Measurements from ENCODE around the gene ATP2B1.

Gene ATP2B1

DNA sequence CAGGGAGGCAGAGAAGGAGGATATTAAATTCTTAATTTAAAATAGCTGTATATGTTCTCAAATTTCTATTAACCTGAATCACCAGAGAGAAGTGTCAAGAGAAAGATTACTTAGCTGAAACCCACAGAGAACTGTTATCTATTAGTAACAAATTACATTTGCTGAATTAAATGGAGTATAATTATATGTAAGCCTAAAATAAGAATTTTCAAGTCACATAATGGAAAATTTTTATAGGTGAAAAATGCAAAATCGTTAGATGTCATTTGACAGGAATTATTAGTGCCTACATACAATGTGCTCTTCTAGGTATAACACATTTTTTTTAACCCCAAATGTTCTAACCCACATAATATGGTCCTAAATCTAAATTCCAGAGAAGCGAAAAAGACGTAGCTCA, 4.1 kb upstream of the ATP2B1 start:
- H3K27ac ChIP-seq (ENCODE audit: low read depth, low read length), result no peak overlapping the region
- peaks cover 15% of the 10 kb centered on the region for H3K79me2 ChIP-seq (ENCODE audit: control insufficient read depth, insufficient read depth, low read length, poor library complexity)
- no peak overlapping the region for H3K18ac ChIP-seq (ENCODE audit: low read length)
- no peak overlapping the region for H3K4ac ChIP-seq (ENCODE audit: low read depth, low read length)
- no peak overlapping the region for H2AFZ ChIP-seq (ENCODE audit: insufficient read depth, low read length, poor library complexity)
- H3K23ac ChIP-seq (ENCODE audit: low read length), result no peak overlapping the region
- no peak overlapping the region for H4K91ac ChIP-seq (ENCODE audit: low read depth, low read length)
- H3K9me3 ChIP-seq (ENCODE audit: insufficient read depth, low read depth, low read length), result peaks cover 6% of the 10 kb centered on the region
- H4K12ac ChIP-seq (ENCODE audit: low read depth, low read length), result no peak overlapping the region
- no peak overlapping the region for H3K9ac ChIP-seq (ENCODE audit: low read length)
- H2BK120ac ChIP-seq (ENCODE audit: insufficient read depth, low read length, poor library complexity), result no peak overlapping the region
- DNase-seq, result no peak
- no peak overlapping the region for H2BK5ac ChIP-seq (ENCODE audit: low read depth, low read length, poor library complexity)
- no peaks in the 10 kb centered on the region for H3K4me1 ChIP-seq (ENCODE audit: control insufficient read depth in 1 of 2, insufficient read depth in 2 of 2, low read length in 2 of 2)
- peaks cover 0 to 2% of the 10 kb centered on the region in 2 experiments for H3K36me3 ChIP-seq (ENCODE audit: control insufficient read depth in 1 of 2, insufficient read depth in 2 of 2, low read length in 2 of 2)
- H3K27me3 ChIP-seq (ENCODE audit: insufficient read depth, low read length), result no peaks in the 10 kb centered on the region
- no peak overlapping the region for H3K4me3 ChIP-seq (ENCODE audit: low read depth, low read length)
- H2AK5ac ChIP-seq (ENCODE audit: low read length), result no peak overlapping the region
- H3K79me1 ChIP-seq (ENCODE audit: low read length), result peaks cover 17% of the 10 kb centered on the region
- H3K4me2 ChIP-seq (ENCODE audit: low read length), result no peak overlapping the region
- no peak overlapping the region for H3K14ac ChIP-seq (ENCODE audit: low read length)
- no peak overlapping the region for H2BK12ac ChIP-seq (ENCODE audit: low read length)
- no CpG with 5 or more reads among the region's 3 CpGs for WGBS (ENCODE audit: extremely low coverage, insufficient coverage, insufficient read length)
- H4K8ac ChIP-seq (ENCODE audit: low read depth, low read length), result no peak overlapping the region

DNA sequence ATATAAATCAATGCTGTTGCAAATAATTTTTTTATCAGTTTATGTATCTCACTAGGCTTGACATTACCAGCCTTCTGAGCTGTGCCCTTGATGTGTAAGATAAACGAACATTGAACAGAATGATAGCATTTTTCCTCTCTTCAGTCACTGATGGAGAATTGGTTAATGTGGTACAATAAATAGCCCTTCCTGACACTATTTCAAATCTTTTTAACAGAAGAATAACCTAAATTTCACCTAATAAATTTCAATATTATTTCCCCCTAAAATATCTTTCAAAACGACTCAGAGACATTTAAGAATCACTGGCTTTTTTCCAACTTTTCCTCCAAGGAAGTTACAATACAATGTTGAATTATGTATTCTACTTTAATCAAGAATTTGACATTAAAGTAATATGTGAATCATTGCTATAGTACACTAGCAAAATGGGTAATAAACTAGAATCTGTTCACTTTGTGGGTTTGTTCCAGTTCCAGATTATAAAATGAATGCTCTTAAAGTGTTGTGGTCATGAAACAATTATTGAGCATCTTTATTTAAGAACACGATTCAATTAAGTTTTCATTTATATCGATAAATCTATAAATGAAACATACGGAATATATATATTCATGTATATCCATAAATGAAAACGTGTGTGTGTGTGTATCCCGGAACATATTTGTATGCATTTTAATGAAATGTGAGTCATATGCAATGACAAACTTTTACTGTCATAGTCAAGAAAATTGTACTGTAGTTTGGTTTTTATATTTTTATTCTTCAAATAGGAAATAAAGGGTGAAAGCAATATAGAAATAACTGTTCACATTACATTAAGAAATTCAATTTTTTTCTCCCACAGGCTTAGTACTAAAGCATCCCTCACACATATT, 2.5 kb upstream of the ATP2B1 start:
- H3K36me3 ChIP-seq (ENCODE audit: control insufficient read depth in 1 of 2, insufficient read depth in 2 of 2, low read length in 2 of 2), result peaks cover 0 to 2% of the 10 kb centered on the region in 2 experiments
- peaks cover 25% of the 10 kb centered on the region for H3K79me1 ChIP-seq (ENCODE audit: low read length)
- H3K4me2 ChIP-seq (ENCODE audit: low read length), result peak overlapping the region; percentile 36
- H4K91ac ChIP-seq (ENCODE audit: low read depth, low read length), result no peak overlapping the region
- H2AFZ ChIP-seq (ENCODE audit: insufficient read depth, low read length, poor library complexity), result no peak overlapping the region
- H2AK5ac ChIP-seq (ENCODE audit: low read length), result no peak overlapping the region
- H2BK5ac ChIP-seq (ENCODE audit: low read depth, low read length, poor library complexity), result no peak overlapping the region
- no peak overlapping the region for H3K27ac ChIP-seq (ENCODE audit: low read depth, low read length)
- H3K9ac ChIP-seq (ENCODE audit: low read length), result no peak overlapping the region
- H3K18ac ChIP-seq (ENCODE audit: low read length), result no peak overlapping the region
- H3K4me1 ChIP-seq (ENCODE audit: control insufficient read depth in 1 of 2, insufficient read depth in 2 of 2, low read length in 2 of 2), result no peaks in the 10 kb centered on the region
- no peak for DNase-seq
- no peak overlapping the region for H3K4ac ChIP-seq (ENCODE audit: low read depth, low read length)
- peaks cover 6% of the 10 kb centered on the region for H3K9me3 ChIP-seq (ENCODE audit: insufficient read depth, low read depth, low read length)
- H3K4me3 ChIP-seq (ENCODE audit: low read depth, low read length), result no peak overlapping the region
- H3K23ac ChIP-seq (ENCODE audit: low read length), result no peak overlapping the region
- H3K14ac ChIP-seq (ENCODE audit: low read length), result no peak overlapping the region
- no peak overlapping the region for H4K12ac ChIP-seq (ENCODE audit: low read depth, low read length)
- H3K27me3 ChIP-seq (ENCODE audit: insufficient read depth, low read length), result no peaks in the 10 kb centered on the region
- WGBS (ENCODE audit: extremely low coverage, insufficient coverage, insufficient read length), result 100% methylated on average over 1 of the region's 7 CpGs
- no peak overlapping the region for H4K8ac ChIP-seq (ENCODE audit: low read depth, low read length)
- H2BK120ac ChIP-seq (ENCODE audit: insufficient read depth, low read length, poor library complexity), result no peak overlapping the region
- peaks cover 22% of the 10 kb centered on the region for H3K79me2 ChIP-seq (ENCODE audit: control insufficient read depth, insufficient read depth, low read length, poor library complexity)
- H2BK12ac ChIP-seq (ENCODE audit: low read length), result no peak overlapping the region

DNA sequence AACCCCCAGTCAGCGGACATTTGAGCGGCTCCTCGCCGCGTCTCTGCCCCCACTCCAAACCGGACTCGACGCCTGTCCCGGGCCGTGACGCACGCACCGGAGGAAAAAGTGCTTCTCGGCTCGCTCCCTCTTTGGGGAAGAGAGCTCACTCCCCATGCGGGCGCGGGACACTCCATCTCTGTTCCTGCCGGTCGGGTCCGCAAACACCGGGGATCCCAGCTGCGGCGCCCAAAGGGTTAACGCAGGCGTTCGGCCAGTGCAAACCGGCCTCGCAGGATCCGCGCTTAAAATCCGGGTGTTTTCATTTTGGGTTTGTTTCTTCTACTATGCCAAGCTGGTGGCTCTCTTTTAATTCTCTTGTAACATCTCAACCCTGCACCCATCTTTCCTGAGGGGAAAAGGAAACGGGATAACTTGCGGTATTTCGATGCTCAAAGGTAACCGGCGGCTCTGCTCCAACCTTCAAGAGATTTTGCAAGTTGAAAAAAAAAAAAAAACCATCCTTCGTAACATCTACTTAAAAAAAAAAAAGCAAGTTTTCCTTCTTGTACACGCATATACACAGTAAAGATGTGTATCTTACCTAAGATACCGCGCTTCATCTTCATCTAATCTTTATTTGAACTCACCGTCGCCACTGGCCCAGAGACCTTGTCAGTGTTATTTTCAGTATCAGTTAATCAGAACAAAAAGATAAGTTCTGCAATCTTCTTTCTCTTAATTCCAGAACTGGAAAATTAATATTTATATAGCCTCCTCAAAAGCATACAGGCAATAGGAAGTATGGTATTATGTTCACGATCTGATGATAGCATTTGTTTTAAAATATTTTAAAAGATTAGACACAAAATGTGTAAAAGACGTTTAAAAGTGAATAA, 1.6 kb upstream of the ATP2B1 start:
- no CpG with 5 or more reads among the region's 45 CpGs for WGBS (ENCODE audit: extremely low coverage, insufficient coverage, insufficient read length)
- Histone ChIP-seq H3K4me2 (ENCODE audit: low read length) (peak overlapping the region; percentile 84), H3K79me2 (ENCODE audit: control insufficient read depth, insufficient read depth, low read length, poor library complexity) (peaks cover 22% of the 10 kb centered on the region), H2AK5ac (ENCODE audit: low read length) (no peak overlapping the region), H3K18ac (ENCODE audit: low read length) (peak overlapping the region; percentile 21), H3K23ac (ENCODE audit: low read length) (no peak overlapping the region), H3K9ac (ENCODE audit: low read length) (peak overlapping the region; percentile 79), H3K4me3 (ENCODE audit: low read depth, low read length) (peak overlapping the region; percentile 91), H3K27ac (ENCODE audit: low read depth, low read length) (peak overlapping the region; percentile 87), H3K14ac (ENCODE audit: low read length) (peak overlapping the region; percentile 62), H4K91ac (ENCODE audit: low read depth, low read length) (peak overlapping the region; percentile 82), H4K12ac (ENCODE audit: low read depth, low read length) (no peak overlapping the region), H3K27me3 (ENCODE audit: insufficient read depth, low read length) (no peaks in the 10 kb centered on the region), H3K4ac (ENCODE audit: low read depth, low read length) (peak overlapping the region; percentile 37), H3K4me1 (ENCODE audit: control insufficient read depth in 1 of 2, insufficient read depth in 2 of 2, low read length in 2 of 2) (no peaks in the 10 kb centered on the region), H3K79me1 (ENCODE audit: low read length) (peaks cover 25% of the 10 kb centered on the region), H2BK12ac (ENCODE audit: low read length) (peak overlapping the region; percentile 70), H2AFZ (ENCODE audit: insufficient read depth, low read length, poor library complexity) (no peak overlapping the region), H4K8ac (ENCODE audit: low read depth, low read length) (peak overlapping the region; percentile 78), H3K9me3 (ENCODE audit: insufficient read depth, low read depth, low read length) (peaks cover 6% of the 10 kb centered on the region), H2BK5ac (ENCODE audit: low read depth, low read length, poor library complexity) (peak overlapping the region; percentile 60), H3K36me3 (ENCODE audit: control insufficient read depth in 1 of 2, insufficient read depth in 2 of 2, low read length in 2 of 2) (peaks cover 0 to 2% of the 10 kb centered on the region in 2 experiments), H2BK120ac (ENCODE audit: insufficient read depth, low read length, poor library complexity) (peak overlapping the region; percentile 28)
- DNase-seq, result peak; percentile 64 to 85

DNA sequence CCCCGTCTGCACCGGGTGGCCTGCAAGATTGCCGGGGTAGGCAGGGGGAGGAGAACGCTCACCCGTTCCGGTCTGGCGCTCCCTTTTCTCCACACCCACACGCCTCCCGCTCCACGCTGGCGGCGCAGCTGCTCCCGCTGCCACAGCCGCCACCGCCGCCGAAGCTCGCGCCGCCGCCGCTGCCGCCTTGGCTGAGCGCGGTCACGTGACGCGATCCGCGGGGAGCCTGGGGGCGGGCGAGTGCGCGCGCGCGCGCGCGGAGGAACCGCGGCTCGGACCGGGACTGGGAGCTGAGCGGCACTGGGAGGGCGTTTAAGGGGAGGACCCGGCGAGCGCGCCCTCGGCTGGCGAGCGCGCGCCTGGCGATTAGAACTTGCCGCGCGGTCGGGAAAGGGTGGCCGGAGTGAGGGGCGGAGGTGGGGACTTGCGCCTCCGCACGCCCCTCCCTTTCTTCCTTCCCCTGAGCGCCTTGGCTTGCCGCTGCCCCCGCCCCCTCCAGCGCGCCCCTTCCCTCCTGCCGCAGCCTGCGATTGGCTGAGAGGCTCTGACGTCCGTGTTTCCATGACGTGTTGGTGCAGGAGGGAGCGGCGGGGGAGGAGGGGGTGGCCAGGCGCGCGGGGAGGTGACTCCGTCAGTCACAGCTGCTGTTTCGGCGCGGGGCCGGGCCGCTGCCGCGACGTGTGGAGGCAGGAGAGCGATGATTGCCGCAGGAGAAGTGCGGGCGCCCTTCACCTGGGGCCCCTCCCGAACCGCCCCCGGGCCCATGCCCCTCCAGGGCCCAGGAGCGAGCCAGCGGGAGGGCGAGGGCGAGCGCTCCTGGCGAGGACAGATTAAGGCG, 738 bp upstream of the ATP2B1 start:
- peak overlapping the region; percentile 73 for H2BK120ac ChIP-seq (ENCODE audit: insufficient read depth, low read length, poor library complexity)
- H4K12ac ChIP-seq (ENCODE audit: low read depth, low read length), result peak overlapping the region; percentile 90
- WGBS (ENCODE audit: extremely low coverage, insufficient coverage, insufficient read length), result no CpG with 5 or more reads among the region's 103 CpGs
- H3K9me3 ChIP-seq (ENCODE audit: insufficient read depth, low read depth, low read length), result peaks cover 3% of the 10 kb centered on the region
- H3K36me3 ChIP-seq (ENCODE audit: control insufficient read depth in 1 of 2, insufficient read depth in 2 of 2, low read length in 2 of 2), result peaks cover 0 to 2% of the 10 kb centered on the region in 2 experiments
- peak overlapping the region; percentile 95 for H3K4me3 ChIP-seq (ENCODE audit: low read depth, low read length)
- peak overlapping the region; percentile 65 for H3K18ac ChIP-seq (ENCODE audit: low read length)
- H3K79me1 ChIP-seq (ENCODE audit: low read length), result peaks cover 25% of the 10 kb centered on the region
- peak overlapping the region; percentile 95 for H4K91ac ChIP-seq (ENCODE audit: low read depth, low read length)
- H3K4me1 ChIP-seq (ENCODE audit: control insufficient read depth in 1 of 2, insufficient read depth in 2 of 2, low read length in 2 of 2), result no peaks in the 10 kb centered on the region
- H4K8ac ChIP-seq (ENCODE audit: low read depth, low read length), result peak overlapping the region; percentile 78
- H3K4me2 ChIP-seq (ENCODE audit: low read length), result peak overlapping the region; percentile 84
- H3K14ac ChIP-seq (ENCODE audit: low read length), result peak overlapping the region; percentile 94
- H3K27me3 ChIP-seq (ENCODE audit: insufficient read depth, low read length), result no peaks in the 10 kb centered on the region
- H3K4ac ChIP-seq (ENCODE audit: low read depth, low read length), result peak overlapping the region; percentile 37
- peak overlapping the region; percentile 82 for H2AFZ ChIP-seq (ENCODE audit: insufficient read depth, low read length, poor library complexity)
- peak; percentile 97 for DNase-seq
- peaks cover 22% of the 10 kb centered on the region for H3K79me2 ChIP-seq (ENCODE audit: control insufficient read depth, insufficient read depth, low read length, poor library complexity)
- H2BK12ac ChIP-seq (ENCODE audit: low read length), result no peak overlapping the region
- peak overlapping the region; percentile 88 for H2BK5ac ChIP-seq (ENCODE audit: low read depth, low read length, poor library complexity)
- H3K9ac ChIP-seq (ENCODE audit: low read length), result peak overlapping the region; percentile 98
- no peak overlapping the region for H3K23ac ChIP-seq (ENCODE audit: low read length)
- H2AK5ac ChIP-seq (ENCODE audit: low read length), result peak overlapping the region; percentile 14
- peak overlapping the region; percentile 98 for H3K27ac ChIP-seq (ENCODE audit: low read depth, low read length)

Data from trophoblast cell (in vitro differentiated cells and primary cell).